SU-DHL-6 (cell line): ENCODE results near the gene AGBL4.
"Not testable (repeated sequence)": the region's sequence is repeated elsewhere in the genome, so short reads cannot be mapped to it uniquely, and the experiment has no call there.

Experiments
- H2AFZ ChIP-seq: fragments of 200-600 bp; sonication (generic); 2 replicates; pipeline ENCODE4 v1.6.1; 2014; ENCODE audit warnings: low read depth, mild to moderate bottlenecking, moderate library complexity, mixed read lengths, antibody characterized with exemption, low read length; ENCODE audit not compliant: severe bottlenecking
- H3F3A ChIP-seq: fragments of 200-600 bp; shearing (Covaris generic); 2 replicates; pipeline ENCODE4 v1.6.0; 2016; ENCODE audit warnings: antibody characterized with exemption, mild to moderate bottlenecking; ENCODE audit not compliant: insufficient read depth
- H3K27ac ChIP-seq: fragments of 200-600 bp; sonication (generic); 2 replicates; pipeline ENCODE4 v1.5.1; 2016; ENCODE audit warnings: low read depth, mild to moderate bottlenecking, low read length, moderate library complexity, mixed read lengths
- H3K27me3 ChIP-seq: fragments of 200-600 bp; sonication (generic), shearing (Covaris generic); 2 replicates; pipeline ENCODE4 v1.6.0; 2014; ENCODE audit warnings: mild to moderate bottlenecking, low read length
- H3K36me3 ChIP-seq: fragments of 200-600 bp; sonication (generic); 2 replicates; pipeline ENCODE4 v1.6.1; 2014; ENCODE audit warnings: mild to moderate bottlenecking, low read length, mixed read lengths
- H3K4me2 ChIP-seq: fragments of 300-600, 200-600 bp; shearing (Covaris generic), sonication (generic); 2 replicates; pipeline ENCODE4 v1.6.0; 2014; ENCODE audit warnings: low read length, low read depth, mild to moderate bottlenecking; ENCODE audit not compliant: poor library complexity, severe bottlenecking
- H3K4me3 ChIP-seq: fragments of 200-600 bp; sonication (generic); 2 replicates; pipeline ENCODE4 v1.5.1; 2014; ENCODE audit warnings: antibody characterized with exemption, low read length, mild to moderate bottlenecking, mixed read lengths; ENCODE audit not compliant: insufficient read depth, poor library complexity, severe bottlenecking
- H3K79me2 ChIP-seq: fragments of 200-600 bp; sonication (generic); 2 replicates; pipeline ENCODE4 v1.6.1; 2014; ENCODE audit warnings: mild to moderate bottlenecking, low read length, moderate library complexity; ENCODE audit not compliant: insufficient read depth
- H3K9ac ChIP-seq: fragments of 200-600 bp; sonication (generic); 2 replicates; pipeline ENCODE4 v1.7.0; 2014; ENCODE audit warnings: mild to moderate bottlenecking, low read length
- H3K9me2 ChIP-seq: fragments of 200-600 bp; sonication (generic); replicated peaks from 2 replicates; pipeline ENCODE4 v1.6.1; 2014; ENCODE audit warnings: low read length; ENCODE audit not compliant: insufficient read depth
- H3K9me3 ChIP-seq: fragments of 200-600 bp; sonication (generic); 2 replicates; pipeline ENCODE4 v1.6.1; 2014; ENCODE audit warnings: low read length, mixed read lengths; ENCODE audit not compliant: insufficient read depth
- H4K20me1 ChIP-seq: fragments of 200-600 bp; sonication (generic); 2 replicates; pipeline ENCODE4 v1.6.1; 2014; ENCODE audit warnings: low read depth, mild to moderate bottlenecking, antibody characterized with exemption, low read length, moderate library complexity, mixed read lengths
- CTCF ChIP-seq: fragments of 200-600 bp; sonication (generic); IDR thresholded peaks from one replicate; pipeline ENCODE4 v1.5.1; 2017; ENCODE audit warnings: antibody characterized with exemption, mild to moderate bottlenecking, low read length, moderate library complexity; ENCODE audit not compliant: insufficient read depth, poor library complexity, severe bottlenecking
- EZH2phosphoT487 ChIP-seq: fragments of 200-600 bp; sonication (generic), shearing (Covaris generic); conservative IDR thresholded peaks from 2 replicates; pipeline ENCODE4 v1.6.1; 2018; ENCODE audit warnings: mild to moderate bottlenecking, antibody characterized with exemption, low read length, moderate library complexity, mixed read lengths

AGBL4 gene

GRCh38 chr1:49318218-49318617, 705.5 kb downstream of the AGBL4 start:
- no peak for TF ChIP-seq CTCF
- TF ChIP-seq EZH2phosphoT487 = no peak
- Histone ChIP-seq H3K4me3 (no peak overlapping the region), H2AFZ (no peak overlapping the region), H3K9me2 (no peaks in the 10 kb centered on the region), H3K36me3 (no peaks in the 10 kb centered on the region), H3K9me3 (no peaks in the 10 kb centered on the region), H3K9ac (no peak overlapping the region), H4K20me1 (no peaks in the 10 kb centered on the region), H3K79me2 (no peaks in the 10 kb centered on the region), H3K4me2 (no peak overlapping the region), H3K27ac (no peak overlapping the region), H3K27me3 (no peaks in the 10 kb centered on the region), H3F3A (no peaks in the 10 kb centered on the region)

GRCh38 chr1:49307457-49307856, 716.3 kb downstream of the AGBL4 start:
- no peak overlapping the region for H3K4me2 ChIP-seq

GRCh38 chr1:49306507-49307070, 717.2 kb downstream of the AGBL4 start:
- Histone ChIP-seq H3K9me2 (no peaks in the 10 kb centered on the region; the same call in none of the 2 replicates), H3F3A (no peaks in the 10 kb centered on the region), H3K79me2 (no peaks in the 10 kb centered on the region), H2AFZ (no peak overlapping the region), H3K27me3 (no peaks in the 10 kb centered on the region), H3K4me2 (no peak overlapping the region), H3K36me3 (no peaks in the 10 kb centered on the region), H3K4me3 (no peak overlapping the region), H3K9ac (no peak overlapping the region), H3K9me3 (no peaks in the 10 kb centered on the region), H4K20me1 (no peaks in the 10 kb centered on the region), H3K27ac (no peak overlapping the region)
- TF ChIP-seq CTCF (no peak), EZH2phosphoT487 (no peak)

More at GRCh38 chr1:49307457-49307856, 716.3 kb downstream of the AGBL4 start:
- Histone ChIP-seq H3K27me3 (no peaks in the 10 kb centered on the region), H3K27ac (no peak overlapping the region), H3K36me3 (no peaks in the 10 kb centered on the region), H3K9ac (no peak overlapping the region), H3K9me3 (no peaks in the 10 kb centered on the region), H2AFZ (no peak overlapping the region), H3K4me3 (no peak overlapping the region), H3F3A (no peaks in the 10 kb centered on the region), H3K79me2 (no peaks in the 10 kb centered on the region), H4K20me1 (no peaks in the 10 kb centered on the region), H3K9me2 (no peaks in the 10 kb centered on the region; the same call in none of the 2 replicates)
- no peak for TF ChIP-seq EZH2phosphoT487

- not testable (repeated sequence) for H3K4me2 ChIP-seq, H3K27ac ChIP-seq, H2AFZ ChIP-seq, H4K20me1 ChIP-seq, H3K4me3 ChIP-seq, H3K36me3 ChIP-seq, H3K9me3 ChIP-seq, H3F3A ChIP-seq, H3K9ac ChIP-seq, H3K27me3 ChIP-seq, H3K9me2 ChIP-seq, H3K79me2 ChIP-seq
These were observed 721.4 kb downstream of the AGBL4 start for GRCh38 chr1:49302400-49302799.
